B cell (primary cell): Measurements from ENCODE around the gene NR1H2.

Experiments
- CTCF ChIP-seq: fragments of 200-600 bp; IDR thresholded peaks from one replicate; pipeline ENCODE4 v1.8.0; 2022; ENCODE audit warnings: antibody characterized with exemption, mild to moderate bottlenecking
- EZH2 ChIP-seq: IDR thresholded peaks from 2 replicates; pipeline ENCODE4 v1.6.1; 2012; ENCODE audit warnings: borderline replicate concordance, low read depth, mild to moderate bottlenecking, moderate library complexity, low read length; ENCODE audit not compliant: insufficient read depth, poor library complexity, severe bottlenecking

- TF ChIP-seq CTCF (no peak), EZH2 (no peak)
These were observed 56.2 kb downstream of the NR1H2 start, which contains the start of gene MYBPC2 for GRCh38 chr19:50432221-50433028.
